HCT116 (cell line): ENCODE data around the gene CCL7. TPM values are rescaled to one million over a fixed set of nuclear protein-coding genes. Genes with fewer than 3 reads are reported as not detected.

Source experiments
- ATAC-seq: fragments of 200-7000 bp; cut with Tn5 transposase; 2 replicates; pipeline ENCODE4 v1.9.1; 2020; ENCODE audit warnings: mild to moderate bottlenecking, moderate library complexity
- BruUV-seq: library from RNA; stranded (reverse); fragments of 400-500 nt; replicated peaks from 2 replicates; lab custom pipeline; 2021; lab: Mats Ljungman, UMichigan
- CTCF ChIA-PET: fragments of 300-600 bp; sonication (Branson Sonifier 250); formaldehyde crosslinking; loops from one replicate; lab custom pipeline; 2021; ENCODE audit warnings: antibody characterized with exemption; lab: Charles Lee
- POLR2A ChIA-PET: fragments of 300-600, 350-600 bp; sonication (Branson Sonifier 250); formaldehyde crosslinking; loops from one replicate; lab custom pipeline; 2021; ENCODE audit warnings: antibody characterized with exemption; lab: Charles Lee
- RAD21 ChIA-PET, 2 experiments: fragments of 300-600 bp; sonication (Branson Sonifier 250); formaldehyde crosslinking; loops; one replicate each; lab custom pipeline; 2023; ENCODE audit warnings: low total read pairs in 2 of 2; ENCODE audit not compliant: uncharacterized antibody in 2 of 2, unreplicated experiment in 2 of 2, low non-redundant PET in 1 of 2; lab: Charles Lee
- DNase-seq: peaks from one replicate; pipeline ENCODE4 v3.0.0-alpha.2; 2010; ENCODE audit warnings: low read depth, low spot score
- H2AFZ ChIP-seq: fragments of 200-600 bp; shearing (Covaris generic), sonication (generic); 2 replicates; pipeline ENCODE4 v1.6.1; 2017; ENCODE audit warnings: low read depth, mixed run types, mixed read lengths, antibody characterized with exemption, low read length; ENCODE audit not compliant: poor library complexity, severe bottlenecking
- H3K27ac ChIP-seq: 2 replicates; pipeline ENCODE4 v1.5.1; 2012; ENCODE audit warnings: low read depth, low read length
- H3K27me3 ChIP-seq: fragments of 200-600 bp; sonication (generic); 2 replicates; pipeline ENCODE4 v1.6.1; 2016; ENCODE audit warnings: mixed run types, low read length, mixed read lengths; ENCODE audit not compliant: insufficient read depth
- H3K36me3 ChIP-seq, 2 experiments: fragments of 200-500 bp in 1 of 2; fragments of 200-600 bp in 1 of 2; sonication (Bioruptor generic) in 1 of 2; sonication (generic) in 1 of 2; 2 replicates each; pipeline versions ENCODE4 v1.5.1 to v1.6.1; 2014 to 2016; ENCODE audit warnings: low read length in 2 of 2, inconsistent platforms in 1 of 2, mixed read lengths in 1 of 2, mixed run types in 1 of 2; ENCODE audit not compliant: insufficient read depth in 2 of 2, control insufficient read depth in 1 of 2
- H3K4me1 ChIP-seq, 2 experiments: fragments of 200-600 bp in 1 of 2; sonication (generic) in 1 of 2; 2 replicates each; pipeline versions ENCODE4 v1.5.1 to v1.6.1; 2012 to 2017; ENCODE audit warnings: low read length in 2 of 2, inconsistent platforms in 1 of 2, mild to moderate bottlenecking in 1 of 2, mixed read lengths in 1 of 2, mixed run types in 1 of 2, moderate library complexity in 1 of 2; ENCODE audit not compliant: insufficient read depth in 2 of 2, control insufficient read depth in 1 of 2
- H3K4me2 ChIP-seq: fragments of 200-600 bp; sonication (generic); 2 replicates; pipeline ENCODE4 v1.6.1; 2017; ENCODE audit warnings: mixed run types, low read length, mixed read lengths
- H3K4me3 ChIP-seq, 2 experiments: fragments of 200-600 bp in 1 of 2; sonication (generic) in 1 of 2; replicated peaks in 1 of 2; 2 replicates each; pipeline ENCODE4 v1.5.1; 2011 to 2016; ENCODE audit warnings: low read length in 2 of 2, control low read depth in 1 of 2, low read depth in 1 of 2, mild to moderate bottlenecking in 1 of 2, mixed read lengths in 1 of 2, mixed run types in 1 of 2
- H3K79me2 ChIP-seq: fragments of 200-600 bp; sonication (generic); 2 replicates; pipeline ENCODE4 v1.6.1; 2017; ENCODE audit warnings: mild to moderate bottlenecking, mixed run types, low read length, moderate library complexity, mixed read lengths; ENCODE audit not compliant: insufficient read depth
- H3K9ac ChIP-seq: fragments of 200-600 bp; sonication (generic); 2 replicates; pipeline ENCODE4 v1.6.1; 2016; ENCODE audit warnings: low read length, mixed read lengths
- H3K9me2 ChIP-seq: fragments of 200-600 bp; sonication (generic), shearing (Covaris generic); 2 replicates; pipeline ENCODE4 v1.6.1; 2017; ENCODE audit warnings: mixed run types, mild to moderate bottlenecking, moderate library complexity; ENCODE audit not compliant: insufficient read depth
- H3K9me3 ChIP-seq, 2 experiments: fragments of 200-500 bp in 1 of 2; fragments of 200-600 bp in 1 of 2; sonication (Bioruptor generic) in 1 of 2; sonication (generic) in 1 of 2; 2 replicates each; pipeline ENCODE4 v1.6.1; 2014 to 2017; ENCODE audit warnings: low read length in 2 of 2, mixed read lengths in 2 of 2, inconsistent platforms in 1 of 2, low read depth in 1 of 2, mild to moderate bottlenecking in 1 of 2, mixed run types in 1 of 2, moderate library complexity in 1 of 2; ENCODE audit not compliant: control insufficient read depth in 1 of 2, insufficient read depth in 1 of 2
- H4K20me1 ChIP-seq: fragments of 200-600 bp; sonication (generic), shearing (Covaris generic); 2 replicates; pipeline ENCODE4 v1.6.1; 2017; ENCODE audit warnings: mixed run types, mild to moderate bottlenecking, moderate library complexity; ENCODE audit not compliant: insufficient read depth
- ATF3 ChIP-seq: IDR thresholded peaks from 2 replicates; pipeline ENCODE4 v1.6.1; 2012
- CBX3 ChIP-seq: IDR thresholded peaks from 2 replicates; pipeline ENCODE4 v1.6.1; 2012; ENCODE audit warnings: low read depth
- ELF1 ChIP-seq: IDR thresholded peaks from 2 replicates; pipeline ENCODE4 v1.6.1; 2012; ENCODE audit warnings: low read depth, borderline replicate concordance
- FOSL1 ChIP-seq: IDR thresholded peaks from 2 replicates; pipeline ENCODE4 v1.6.1; 2012; ENCODE audit warnings: low read depth
- MAX ChIP-seq: IDR thresholded peaks from 2 replicates; pipeline ENCODE4 v1.6.1; 2012
- SIN3A ChIP-seq: IDR thresholded peaks from 2 replicates; pipeline ENCODE4 v1.6.1; 2012; ENCODE audit warnings: low read depth
- SP1 ChIP-seq: IDR thresholded peaks from 2 replicates; pipeline ENCODE4 v1.6.1; 2012; ENCODE audit warnings: low read depth
- TCF7L2 ChIP-seq: IDR thresholded peaks from 2 replicates; pipeline ENCODE4 v1.7.0; 2011; ENCODE audit warnings: borderline replicate concordance, inconsistent platforms; ENCODE audit not compliant: insufficient read depth, insufficient read length; ENCODE audit errors: extremely low read depth
- ZBTB33 ChIP-seq: IDR thresholded peaks from 2 replicates; pipeline ENCODE4 v1.6.1; 2011; ENCODE audit warnings: mild to moderate bottlenecking, low read length, moderate library complexity; ENCODE audit not compliant: insufficient replicate concordance; ENCODE audit errors: extremely low read depth
- intact Hi-C: fragments of 100-400 bp; cut with micrococcal nuclease; formaldehyde crosslinking; loops from 2 replicates; pipeline ENCODE4 v1.10.0; 2022
- total RNA-seq: library from RNA; stranded (reverse); gene quantifications from one replicate; pipeline ENCODE4 v1.2.1, GENCODE V29; 2021; ENCODE audit not compliant: unreplicated experiment

Gene CCL7
- total RNA-seq, 1 experiment from 2014 or later: not detected

GRCh38 chr17:34241062-34241461 lies 29.0 kb upstream of the CCL7 start:
- Histone ChIP-seq H3K79me2 (no peaks in the 10 kb centered on the region), H3K9ac (no peak overlapping the region), H3K9me2 (no peaks in the 10 kb centered on the region), H4K20me1 (no peaks in the 10 kb centered on the region)
- TF ChIP-seq CBX3 (no peak), MAX (no peak), ELF1 (no peak), ZBTB33 (no peak), SP1 (no peak), ATF3 (no peak), TCF7L2 (no peak), SIN3A (no peak), FOSL1 (no peak)
- TF ChIP-seq, all 23 proteins: peak for 0
- RAD21 ChIA-PET: no interaction called here
- no peak overlapping the region for H3K4me2 ChIP-seq
- ATAC-seq: no peak
- no peaks in the 10 kb centered on the region for H3K27me3 ChIP-seq
- no peak overlapping the region for H3K27ac ChIP-seq
- POLR2A ChIA-PET: no interaction called here
- intact Hi-C loops: no loop called here
- H3K36me3 ChIP-seq: no peaks in the 10 kb centered on the region
- H3K9me3 ChIP-seq: no peaks in the 10 kb centered on the region
- no peaks in the 10 kb centered on the region for H3K4me1 ChIP-seq
- BruUV-seq: no TSS peak
- no peak for DNase-seq
- H3K4me3 ChIP-seq: no peak overlapping the region
- H2AFZ ChIP-seq: no peak overlapping the region
- CTCF ChIA-PET: no interaction called here
